K562 (cell line): ENCODE measurements around the gene ZNF326. TPM values are rescaled to one million over a fixed set of nuclear protein-coding genes. Genes with fewer than 3 reads are reported as not detected.

ENCODE experiments used
- ATAC-seq: fragments of 200-7000 bp; cut with Tn5 transposase; 3 replicates; pipeline ENCODE4 v1.9.1; 2020; ENCODE audit warnings: moderate library complexity
- BruUV-seq: library from RNA; stranded (reverse); fragments of 400-500 nt; replicated peaks from 2 replicates; lab custom pipeline; 2021; lab: Mats Ljungman, UMichigan
- CTCF ChIA-PET: fragments of 300-600 bp; formaldehyde crosslinking; extraction: SDS; loops from one replicate; lab custom pipeline; 2021; ENCODE audit warnings: low intra/inter-chr PET ratio; lab: Yijun Ruan, JAX
- POLR2A ChIA-PET: fragments of 300-600, 350-650 bp; sonication (Branson Sonifier 250); formaldehyde crosslinking; extraction: SDS; loops from one replicate; lab custom pipeline; 2021; ENCODE audit warnings: antibody characterized with exemption, inconsistent platforms; lab: Yijun Ruan, JAX
- DNase-seq, 4 experiments: peaks; one replicate each; pipeline versions ENCODE4 v3.0.0 to v3.0.0-alpha.2; 2011 to 2018; ENCODE audit warnings: low spot score in 3 of 4, mixed read lengths in 3 of 4; ENCODE audit errors: extremely low read depth in 1 of 4
- FAIRE-seq: peaks from 2 replicates; lab custom pipeline; 2011; peaks lifted over from hg19 to GRCh38; lab: Jason Lieb, UNC
- H2AFZ ChIP-seq: 2 replicates; pipeline ENCODE4 v1.6.0; 2011; ENCODE audit warnings: low read depth, low read length, control low read depth, inconsistent platforms
- H3K27ac ChIP-seq: fragments of 200-600 bp; 3 replicates; pipeline ENCODE4 v1.8.0; 2011; ENCODE audit warnings: low read depth, mild to moderate bottlenecking, control low read depth, inconsistent platforms, low read length, moderate library complexity, mixed read lengths; ENCODE audit errors: extremely low read depth
- H3K27me3 ChIP-seq, 2 experiments: fragments of 300-600 bp in 1 of 2; 2 replicates in 1 of 2; 3 replicates in 1 of 2; pipeline versions ENCODE4 v1.6.0 to v1.8.0; 2011; ENCODE audit warnings: inconsistent platforms in 2 of 2, low read length in 2 of 2, mild to moderate bottlenecking in 1 of 2, mixed read lengths in 1 of 2, moderate library complexity in 1 of 2; ENCODE audit not compliant: control insufficient read depth in 2 of 2, insufficient read depth in 2 of 2
- H3K36me3 ChIP-seq: fragments of 300-600 bp; 3 replicates; pipeline ENCODE4 v1.8.0; 2011; ENCODE audit warnings: mild to moderate bottlenecking, low read length, inconsistent platforms; ENCODE audit not compliant: control insufficient read depth, insufficient read depth
- H3K4me1 ChIP-seq, 2 experiments: fragments of 200-600 bp in 1 of 2; replicated peaks in 1 of 2; 2 replicates in 1 of 2; 3 replicates in 1 of 2; pipeline versions ENCODE4 v1.5.1 to v1.8.0; 2011; ENCODE audit warnings: inconsistent platforms in 2 of 2, low read length in 2 of 2, mild to moderate bottlenecking in 1 of 2, mixed read lengths in 1 of 2, moderate library complexity in 1 of 2; ENCODE audit not compliant: control insufficient read depth in 2 of 2, insufficient read depth in 2 of 2
- H3K4me2 ChIP-seq: 2 replicates; pipeline ENCODE4 v1.6.1; 2011; ENCODE audit warnings: low read length, control low read depth, inconsistent platforms, mixed read lengths; ENCODE audit not compliant: insufficient read depth
- H3K4me3 ChIP-seq: fragments of 200-600 bp; sonication (generic), shearing (Covaris generic); 2 replicates; pipeline ENCODE4 v1.5.1; 2016; ENCODE audit warnings: control low read depth, inconsistent platforms
- H3K79me2 ChIP-seq: fragments of 200-600 bp; 3 replicates; pipeline ENCODE4 v1.8.0; 2011; ENCODE audit warnings: low read length, inconsistent platforms; ENCODE audit not compliant: control insufficient read depth, insufficient read depth
- H3K9ac ChIP-seq, 2 experiments: 2 replicates each; pipeline versions ENCODE4 v1.6.0 to v1.6.1; 2011; ENCODE audit warnings: low read depth in 2 of 2, low read length in 2 of 2, control low read depth in 1 of 2, inconsistent platforms in 1 of 2, mild to moderate bottlenecking in 1 of 2, mixed read lengths in 1 of 2; ENCODE audit not compliant: insufficient read depth in 1 of 2
- H3K9me1 ChIP-seq: one replicate; pipeline ENCODE4 v1.6.0; 2011; ENCODE audit warnings: inconsistent platforms, mild to moderate bottlenecking, low read length, moderate library complexity; ENCODE audit not compliant: control insufficient read depth, insufficient read depth
- H3K9me3 ChIP-seq: replicated peaks from 2 replicates; pipeline ENCODE4 v1.5.1; 2011; ENCODE audit warnings: low read depth, low read length, inconsistent platforms; ENCODE audit not compliant: control insufficient read depth, insufficient read depth
- H4K20me1 ChIP-seq: replicated peaks from 2 replicates; pipeline ENCODE4 v1.6.1; 2011; ENCODE audit warnings: low read length, inconsistent platforms, mixed read lengths; ENCODE audit not compliant: control insufficient read depth, insufficient read depth
- E2F3 ChIP-seq: fragments of 250-450 bp; sonication (Bioruptor Pico); IDR thresholded peaks from 2 replicates; pipeline ENCODE4 v1.4.0; 2020; ENCODE audit warnings: mild to moderate bottlenecking
- GTF2E2 ChIP-seq: fragments of 200-800 bp; sonication (Bioruptor generic); IDR thresholded peaks from 2 replicates; pipeline ENCODE4 v1.6.1; 2016; ENCODE audit warnings: missing genetic modification characterization, missing compliant biosample characterization
- HOXB6 ChIP-seq: fragments of 250-450 bp; sonication (Bioruptor Pico); IDR thresholded peaks from 2 replicates; pipeline ENCODE4 v1.5.1; 2022; ENCODE audit warnings: mild to moderate bottlenecking, borderline replicate concordance
- NBN ChIP-seq: fragments of 450-650 bp; IDR thresholded peaks from 2 replicates; pipeline ENCODE4 v1.6.1; 2016; ENCODE audit warnings: low read depth, mild to moderate bottlenecking
- TEAD2 ChIP-seq: fragments of 450-650 bp; IDR thresholded peaks from 2 replicates; pipeline ENCODE4 v1.6.1; 2016; ENCODE audit warnings: missing genetic modification characterization, control low read depth, missing compliant biosample characterization
- WGBS: fragments of 100-300 bp; shearing (Covaris generic); methylation state at CpG from one replicate; pipeline ENCODE4 v1.1.6; 2016; ENCODE audit warnings: low coverage, mixed read lengths; ENCODE audit not compliant: insufficient coverage; ENCODE audit errors: missing lambda C conversion rate; 5-methylcytosine and 5-hydroxymethylcytosine counted together
- in situ Hi-C: fragments of 300-500 bp; cut with MboI; formaldehyde crosslinking; loops from 4 replicates; pipeline ENCODE4 v1.15.0; 2018; ENCODE audit warnings: inconsistent platforms, mixed read lengths
- intact Hi-C: fragments of 100-400 bp; cut with micrococcal nuclease; formaldehyde crosslinking; loops from 2 replicates; pipeline ENCODE4 v1.14.2; 2022
- polyA plus RNA-seq, 8 experiments: library from polyadenylated mRNA; depleted of rRNA in 4 of 8; stranded (reverse) in 5 of 8; unstranded in 3 of 8; fragments of >200 nt; fragmentation: Nextera tagmentation in 2 of 8; fragmentation: Illumina TruSeq in 1 of 8; extraction: Ambion mirVana in 2 of 8; extraction: Trizol in 1 of 8; gene quantifications; 2 replicates each; pipeline versions ENCODE4 v1.2.1 to v1.2.3, GENCODE V29; 2011 to 2014; ENCODE audit warnings: inconsistent platforms in 1 of 8, missing spikeins in 1 of 8
- total RNA-seq, 7 experiments: library from RNA; depleted of rRNA in 6 of 7; stranded (reverse); fragments of >200 nt in 6 of 7; fragmentation: Illumina TruSeq in 2 of 7; extraction: Trizol in 2 of 7; gene quantifications; 2 replicates each; pipeline versions ENCODE4 v1.2.1 to v1.2.3, GENCODE V29; 2011 to 2021; ENCODE audit warnings: low replicate concordance in 1 of 7

The ZNF326 gene
- total and polyA plus RNA-seq, 9 of the 15 experiments (the other 6 are each of a cell fraction or from before 2014, with no cell fraction given): 7.2 to 33.2 (median 20.1) TPM

- WGBS: 36% methylated on average over 3 of the region's 3 CpGs
- H3K27me3 ChIP-seq: no peaks in the 10 kb centered on the region
- CTCF ChIA-PET: no interaction called here
- H3K79me2 ChIP-seq: peaks cover 9% of the 10 kb centered on the region; the same call in 1 of the 3 replicates
- in situ Hi-C loops (loop anchor here (5.0 to 25.0 kb wide), 3 partner anchors 182 to 877 kb away; partner anchors contain the start of gene LRRC8C), intact Hi-C loops (loop anchor here (5.0 to 10.0 kb wide), 4 partner anchors 87 to 505 kb away; partner anchors contain the start of genes LRRC8B and LRRC8C)
- no peak overlapping the region for H3K4me3 ChIP-seq
- no TSS peak for BruUV-seq
- POLR2A ChIA-PET: interaction anchor here (0.5 to 1.2 kb wide), 3 partner anchors 9 to 185 kb away, joined by 3 read pairs; no protein-coding TSS in a partner anchor
- H3K9me3 ChIP-seq: no peaks in the 10 kb centered on the region
- H3K27ac ChIP-seq: no peak overlapping the region
- FAIRE-seq (no peak), DNase-seq (peak in 1 of 4 experiments; percentile 10), ATAC-seq (no peak)
- H2AFZ ChIP-seq: no peak overlapping the region
- H3K9me1 ChIP-seq: no peaks in the 10 kb centered on the region
- TF ChIP-seq E2F3 (CRISPR knock-in tag) (no peak), GTF2E2 (no peak), NBN (no peak), HOXB6 (no peak), TEAD2 (no peak)
- peaks cover 13 to 19% of the 10 kb centered on the region in 2 experiments for H3K4me1 ChIP-seq
- no peak overlapping the region for H3K4me2 ChIP-seq
- no peak overlapping the region for H3K9ac ChIP-seq
- H3K36me3 ChIP-seq: no peaks in the 10 kb centered on the region
- no peaks in the 10 kb centered on the region for H4K20me1 ChIP-seq
Measured at GRCh38 chr1:89989799-89990198, 5.1 kb upstream of the ZNF326 start.
